Left ventricle myocardium inferior (tissue), 1 donor: ENCODE data around the gene GTF2IRD1. TPM values are rescaled to one million over a fixed set of nuclear protein-coding genes. Genes with fewer than 3 reads are reported as not detected.
"Not testable (repeated sequence)": the region's sequence is repeated elsewhere in the genome, so short reads cannot be mapped to it uniquely, and the experiment has no call there.

Experiments used
- DNase-seq: peaks from one replicate; pipeline ENCODE4 v3.0.0-alpha.2; 2020
- H3K27ac ChIP-seq: fragments of 200-600 bp; replicated peaks from 2 replicates; pipeline ENCODE4 v1.8.0; 2021
- H3K27me3 ChIP-seq: fragments of 200-600 bp; 2 replicates; pipeline ENCODE4 v1.8.0; 2021; ENCODE audit warnings: low read depth
- H3K36me3 ChIP-seq: fragments of 200-600 bp; 2 replicates; pipeline ENCODE4 v1.8.0; 2021
- H3K4me1 ChIP-seq: fragments of 200-600 bp; 2 replicates; pipeline ENCODE4 v1.8.0; 2021
- H3K4me3 ChIP-seq: fragments of 200-600 bp; 2 replicates; pipeline ENCODE4 v1.8.0; 2021; ENCODE audit warnings: mild to moderate bottlenecking, moderate library complexity
- H3K9me3 ChIP-seq: fragments of 200-600 bp; replicated peaks from 2 replicates; pipeline ENCODE4 v1.8.0; 2021
- CTCF ChIP-seq: fragments of 200-600 bp; IDR thresholded peaks from 2 replicates; pipeline ENCODE4 v1.8.0; 2021; ENCODE audit warnings: antibody characterized with exemption, mild to moderate bottlenecking, borderline replicate concordance
- intact Hi-C: fragments of 100-400 bp; cut with micrococcal nuclease; formaldehyde crosslinking; loops from one replicate; pipeline ENCODE4 v1.11.0; 2022
- total RNA-seq: library from RNA; stranded (reverse); fragmentation: NEBNext Ultra II Directional; extraction: Animal tissue kit (Norgen Biotek cat#: 25700); gene quantifications from one replicate; pipeline ENCODE4 v1.2.1, GENCODE V29; 2021
- donor health status: DM: no; HTN: yes; CAD: no; lungs with severe emphysema.

The GTF2IRD1 gene
- total RNA-seq, 1 donor from 2014 or later, result 15.8 TPM

- TF ChIP-seq CTCF, result no peak
- intact Hi-C loops, result no loop called here
- DNase-seq, result no peak
- Histone ChIP-seq H3K27ac (no peak overlapping the region), H3K36me3 (no peaks in the 10 kb centered on the region), H3K4me3 (no peak overlapping the region), H3K9me3 (peaks cover 12% of the 10 kb centered on the region), H3K27me3 (peaks cover 10% of the 10 kb centered on the region), H3K4me1 (no peaks in the 10 kb centered on the region)
Measured at GRCh38 chr7:74439541-74439940, 14.2 kb upstream of the GTF2IRD1 start.

- H3K27ac ChIP-seq, H3K36me3 ChIP-seq, H3K4me1 ChIP-seq, intact Hi-C loops, DNase-seq, H3K4me3 ChIP-seq: not testable (repeated sequence)
- H3K9me3 ChIP-seq, result peaks cover 12% of the 10 kb centered on the region
- peaks cover 10% of the 10 kb centered on the region for H3K27me3 ChIP-seq
Measured at GRCh38 chr7:74440143-74440542, 13.6 kb upstream of the GTF2IRD1 start.

GRCh38 chr7:74441801-74442200 is 11.9 kb upstream of the GTF2IRD1 start:
- TF ChIP-seq CTCF, result no peak
- intact Hi-C loops, result no loop called here
- no peaks in the 10 kb centered on the region for H3K4me1 ChIP-seq
- peaks cover 10% of the 10 kb centered on the region for H3K27me3 ChIP-seq
- H3K4me3 ChIP-seq, result no peak overlapping the region
- H3K9me3 ChIP-seq, result peaks cover 12% of the 10 kb centered on the region
- DNase-seq, result no peak
- no peak overlapping the region for H3K27ac ChIP-seq
- H3K36me3 ChIP-seq, result no peaks in the 10 kb centered on the region

- intact Hi-C loops, result no loop called here
- Histone ChIP-seq H3K27ac (no peak overlapping the region), H3K9me3 (peaks cover 2% of the 10 kb centered on the region), H3K4me3 (no peak overlapping the region), H3K36me3 (no peaks in the 10 kb centered on the region), H3K27me3 (peaks cover 10% of the 10 kb centered on the region), H3K4me1 (no peaks in the 10 kb centered on the region)
- no peak for TF ChIP-seq CTCF
- DNase-seq, result no peak
Measured at GRCh38 chr7:74443543-74444247, 10.0 kb upstream of the GTF2IRD1 start.

GRCh38 chr7:74449144-74449543 is 4.6 kb upstream of the GTF2IRD1 start:
- no peaks in the 10 kb centered on the region for H3K9me3 ChIP-seq
- no peak overlapping the region for H3K27ac ChIP-seq
- H3K36me3 ChIP-seq, result no peaks in the 10 kb centered on the region
- peaks cover 12% of the 10 kb centered on the region for H3K4me1 ChIP-seq
- no peak overlapping the region for H3K4me3 ChIP-seq
- no peaks in the 10 kb centered on the region for H3K27me3 ChIP-seq
- TF ChIP-seq CTCF, result no peak
- DNase-seq, result no peak
- intact Hi-C loops, result no loop called here

- peaks cover 20% of the 10 kb centered on the region for H3K4me1 ChIP-seq
- peak; percentile 89 for TF ChIP-seq CTCF
- intact Hi-C loops, result loop anchor here (10.0 kb wide), 1 partner anchor 115 kb away; no protein-coding TSS in a partner anchor
- H3K27me3 ChIP-seq, result no peaks in the 10 kb centered on the region
- DNase-seq, result peak; percentile 25
- H3K27ac ChIP-seq, result no peak overlapping the region
- H3K9me3 ChIP-seq, result no peaks in the 10 kb centered on the region
- no peak overlapping the region for H3K4me3 ChIP-seq
- H3K36me3 ChIP-seq, result no peaks in the 10 kb centered on the region
Measured at GRCh38 chr7:74449809-74450397, 3.8 kb upstream of the GTF2IRD1 start.
